K562 (cell line): ENCODE measurements around the gene PSMB7. TPM values are rescaled to one million over a fixed set of nuclear protein-coding genes. Genes with fewer than 3 reads are reported as not detected.

Source experiments
- ATAC-seq: fragments of 200-7000 bp; cut with Tn5 transposase; 3 replicates; pipeline ENCODE4 v1.9.1; 2020; ENCODE audit warnings: moderate library complexity
- BruUV-seq: library from RNA; stranded (reverse); fragments of 400-500 nt; replicated peaks from 2 replicates; lab custom pipeline; 2021; lab: Mats Ljungman, UMichigan
- CTCF ChIA-PET: fragments of 300-600 bp; formaldehyde crosslinking; extraction: SDS; loops from one replicate; lab custom pipeline; 2021; ENCODE audit warnings: low intra/inter-chr PET ratio; lab: Yijun Ruan, JAX
- POLR2A ChIA-PET: fragments of 300-600, 350-650 bp; sonication (Branson Sonifier 250); formaldehyde crosslinking; extraction: SDS; loops from one replicate; lab custom pipeline; 2021; ENCODE audit warnings: antibody characterized with exemption, inconsistent platforms; lab: Yijun Ruan, JAX
- DNase-seq, 4 experiments: peaks; one replicate each; pipeline versions ENCODE4 v3.0.0 to v3.0.0-alpha.2; 2011 to 2018; ENCODE audit warnings: low spot score in 3 of 4, mixed read lengths in 3 of 4; ENCODE audit errors: extremely low read depth in 1 of 4
- FAIRE-seq: peaks from 2 replicates; lab custom pipeline; 2011; peaks lifted over from hg19 to GRCh38; lab: Jason Lieb, UNC
- H2AFZ ChIP-seq: 2 replicates; pipeline ENCODE4 v1.6.0; 2011; ENCODE audit warnings: low read depth, low read length, control low read depth, inconsistent platforms
- H3K27ac ChIP-seq: fragments of 200-600 bp; 3 replicates; pipeline ENCODE4 v1.8.0; 2011; ENCODE audit warnings: low read depth, mild to moderate bottlenecking, control low read depth, inconsistent platforms, low read length, moderate library complexity, mixed read lengths; ENCODE audit errors: extremely low read depth
- H3K27me3 ChIP-seq, 2 experiments: fragments of 300-600 bp in 1 of 2; 2 replicates in 1 of 2; 3 replicates in 1 of 2; pipeline versions ENCODE4 v1.6.0 to v1.8.0; 2011; ENCODE audit warnings: inconsistent platforms in 2 of 2, low read length in 2 of 2, mild to moderate bottlenecking in 1 of 2, mixed read lengths in 1 of 2, moderate library complexity in 1 of 2; ENCODE audit not compliant: control insufficient read depth in 2 of 2, insufficient read depth in 2 of 2
- H3K36me3 ChIP-seq: fragments of 300-600 bp; 3 replicates; pipeline ENCODE4 v1.8.0; 2011; ENCODE audit warnings: mild to moderate bottlenecking, low read length, inconsistent platforms; ENCODE audit not compliant: control insufficient read depth, insufficient read depth
- H3K4me1 ChIP-seq, 2 experiments: fragments of 200-600 bp in 1 of 2; replicated peaks in 1 of 2; 2 replicates in 1 of 2; 3 replicates in 1 of 2; pipeline versions ENCODE4 v1.5.1 to v1.8.0; 2011; ENCODE audit warnings: inconsistent platforms in 2 of 2, low read length in 2 of 2, mild to moderate bottlenecking in 1 of 2, mixed read lengths in 1 of 2, moderate library complexity in 1 of 2; ENCODE audit not compliant: control insufficient read depth in 2 of 2, insufficient read depth in 2 of 2
- H3K4me2 ChIP-seq: 2 replicates; pipeline ENCODE4 v1.6.1; 2011; ENCODE audit warnings: low read length, control low read depth, inconsistent platforms, mixed read lengths; ENCODE audit not compliant: insufficient read depth
- H3K4me3 ChIP-seq: fragments of 200-600 bp; sonication (generic), shearing (Covaris generic); 2 replicates; pipeline ENCODE4 v1.5.1; 2016; ENCODE audit warnings: control low read depth, inconsistent platforms
- H3K79me2 ChIP-seq: fragments of 200-600 bp; 3 replicates; pipeline ENCODE4 v1.8.0; 2011; ENCODE audit warnings: low read length, inconsistent platforms; ENCODE audit not compliant: control insufficient read depth, insufficient read depth
- H3K9ac ChIP-seq, 2 experiments: 2 replicates each; pipeline versions ENCODE4 v1.6.0 to v1.6.1; 2011; ENCODE audit warnings: low read depth in 2 of 2, low read length in 2 of 2, control low read depth in 1 of 2, inconsistent platforms in 1 of 2, mild to moderate bottlenecking in 1 of 2, mixed read lengths in 1 of 2; ENCODE audit not compliant: insufficient read depth in 1 of 2
- H3K9me1 ChIP-seq: one replicate; pipeline ENCODE4 v1.6.0; 2011; ENCODE audit warnings: inconsistent platforms, mild to moderate bottlenecking, low read length, moderate library complexity; ENCODE audit not compliant: control insufficient read depth, insufficient read depth
- H3K9me3 ChIP-seq: replicated peaks from 2 replicates; pipeline ENCODE4 v1.5.1; 2011; ENCODE audit warnings: low read depth, low read length, inconsistent platforms; ENCODE audit not compliant: control insufficient read depth, insufficient read depth
- H4K20me1 ChIP-seq: replicated peaks from 2 replicates; pipeline ENCODE4 v1.6.1; 2011; ENCODE audit warnings: low read length, inconsistent platforms, mixed read lengths; ENCODE audit not compliant: control insufficient read depth, insufficient read depth
- CLOCK ChIP-seq: fragments of 250-450 bp; sonication (Bioruptor Pico); IDR thresholded peaks from 2 replicates; pipeline ENCODE4 v1.4.0; 2020; ENCODE audit warnings: mild to moderate bottlenecking, moderate library complexity, borderline replicate concordance
- NFRKB ChIP-seq: fragments of 450-650 bp; IDR thresholded peaks from 2 replicates; pipeline ENCODE4 v1.6.1; 2016; ENCODE audit warnings: low read depth
- PCBP2 ChIP-seq: fragments of 200-400 bp; formaldehyde crosslinking; IDR thresholded peaks from 2 replicates; pipeline ENCODE4 v1.6.1; 2018; ENCODE audit warnings: low read length, low read depth, mild to moderate bottlenecking, moderate library complexity; ENCODE audit not compliant: poor library complexity, severe bottlenecking
- PRDM10 ChIP-seq: fragments of 450-650 bp; IDR thresholded peaks from 2 replicates; pipeline ENCODE4 v1.6.1; 2018; ENCODE audit not compliant: partially characterized antibody
- SIN3A ChIP-seq, 2 experiments: fragments of 150-350 bp in 1 of 2; IDR thresholded peaks; 2 replicates each; pipeline ENCODE4 v1.6.1; 2011 to 2016; ENCODE audit warnings: borderline replicate concordance in 2 of 2, low read depth in 2 of 2, low read length in 2 of 2, mild to moderate bottlenecking in 2 of 2, moderate library complexity in 2 of 2; ENCODE audit not compliant: control insufficient read depth in 1 of 2
- SPI1 ChIP-seq: IDR thresholded peaks from 2 replicates; pipeline ENCODE4 v1.6.1; 2011; ENCODE audit warnings: low read depth, low read length, control low read depth, borderline replicate concordance
- TFAP4 ChIP-seq: sonication (generic); formaldehyde crosslinking; IDR thresholded peaks from 2 replicates; pipeline ENCODE4 v1.8.0; 2022; ENCODE audit warnings: missing genetic modification reagents, mild to moderate bottlenecking, moderate library complexity, borderline replicate concordance
- WGBS: fragments of 100-300 bp; shearing (Covaris generic); methylation state at CpG from one replicate; pipeline ENCODE4 v1.1.6; 2016; ENCODE audit warnings: low coverage, mixed read lengths; ENCODE audit not compliant: insufficient coverage; ENCODE audit errors: missing lambda C conversion rate; 5-methylcytosine and 5-hydroxymethylcytosine counted together
- in situ Hi-C: fragments of 300-500 bp; cut with MboI; formaldehyde crosslinking; loops from 4 replicates; pipeline ENCODE4 v1.15.0; 2018; ENCODE audit warnings: inconsistent platforms, mixed read lengths
- intact Hi-C: fragments of 100-400 bp; cut with micrococcal nuclease; formaldehyde crosslinking; loops from 2 replicates; pipeline ENCODE4 v1.14.2; 2022
- polyA plus RNA-seq, 8 experiments: library from polyadenylated mRNA; depleted of rRNA in 4 of 8; stranded (reverse) in 5 of 8; unstranded in 3 of 8; fragments of >200 nt; fragmentation: Nextera tagmentation in 2 of 8; fragmentation: Illumina TruSeq in 1 of 8; extraction: Ambion mirVana in 2 of 8; extraction: Trizol in 1 of 8; gene quantifications; 2 replicates each; pipeline versions ENCODE4 v1.2.1 to v1.2.3, GENCODE V29; 2011 to 2014; ENCODE audit warnings: inconsistent platforms in 1 of 8, missing spikeins in 1 of 8
- total RNA-seq, 7 experiments: library from RNA; depleted of rRNA in 6 of 7; stranded (reverse); fragments of >200 nt in 6 of 7; fragmentation: Illumina TruSeq in 2 of 7; extraction: Trizol in 2 of 7; gene quantifications; 2 replicates each; pipeline versions ENCODE4 v1.2.1 to v1.2.3, GENCODE V29; 2011 to 2021; ENCODE audit warnings: low replicate concordance in 1 of 7

The PSMB7 gene
- total and polyA plus RNA-seq, 9 of the 15 experiments (the other 6 are each of a cell fraction or from before 2014, with no cell fraction given): 321 to 978 (median 407) TPM

DNA sequence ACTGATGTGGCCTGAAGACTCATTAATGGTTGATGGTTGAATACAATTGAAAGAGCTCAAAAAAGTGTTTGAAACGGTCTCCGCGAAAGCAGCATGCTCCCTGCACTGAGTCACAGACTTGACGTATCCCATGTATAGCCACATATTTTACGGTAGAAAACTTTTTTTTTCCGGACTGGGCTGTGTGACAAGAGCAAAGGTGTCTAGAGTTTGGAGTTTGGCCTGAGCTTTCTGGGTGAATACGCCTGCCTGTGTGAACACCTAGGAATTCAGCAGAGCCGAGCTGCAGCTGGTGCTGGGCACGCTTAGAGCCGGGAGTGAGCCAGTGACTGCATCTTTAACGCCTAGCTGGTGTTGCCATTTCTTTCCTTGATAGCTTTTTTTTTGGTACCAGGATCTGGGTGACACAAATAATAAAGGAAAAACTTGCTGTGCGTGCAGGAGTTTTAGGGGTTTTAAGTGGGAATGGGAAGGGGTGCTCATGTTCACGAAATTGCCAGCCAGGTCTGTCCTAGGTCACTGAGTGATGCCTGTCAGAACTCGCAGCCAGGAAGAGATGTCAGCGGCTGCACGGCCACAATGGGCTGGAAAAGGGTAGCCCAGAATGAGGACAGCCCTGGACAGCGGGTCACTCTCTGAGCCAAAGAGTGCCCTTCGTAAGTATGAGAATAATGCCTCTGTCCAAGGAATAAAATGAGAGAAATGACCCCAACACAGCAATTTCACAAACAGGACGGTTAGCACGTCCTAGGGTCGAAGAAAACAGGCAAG is 51.7 kb downstream of the PSMB7 start (continued):
- TF ChIP-seq PRDM10: no peak
- TF ChIP-seq SIN3A (IDR thresholded peaks at IDR 0.05; ENCODE audit: borderline replicate concordance in 2 of 2, control insufficient read depth in 1 of 2, low read depth in 2 of 2, low read length in 2 of 2): no peak
- TF ChIP-seq PCBP2: no peak

DNA sequence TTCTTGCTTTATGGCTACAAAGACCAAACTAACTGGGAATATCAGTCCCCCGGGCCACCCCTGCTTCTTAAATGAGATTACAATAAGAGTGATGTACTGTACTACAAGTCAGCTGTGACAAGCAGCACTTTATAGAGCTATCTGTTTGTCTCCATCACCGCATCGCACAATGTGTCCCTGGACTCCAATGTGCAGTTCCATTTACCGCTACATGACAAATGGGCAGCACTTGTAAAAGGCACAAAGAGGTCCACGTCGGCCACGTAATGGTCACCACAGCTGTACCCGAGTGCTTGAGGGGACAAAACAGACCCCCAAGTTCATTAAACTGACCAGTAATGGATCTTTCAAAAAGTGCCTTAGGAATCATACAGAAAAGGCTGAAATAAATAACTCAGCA is 54.1 kb downstream of the PSMB7 start:
- no peaks in the 10 kb centered on the region for H3K27me3 ChIP-seq
- H3K4me3 ChIP-seq: no peak overlapping the region
- CTCF ChIA-PET: no interaction called here
- ATAC-seq (no peak), DNase-seq (no peak)
- H2AFZ ChIP-seq: no peak overlapping the region
- peaks cover 0 to 4% of the 10 kb centered on the region in 2 experiments; a peak in 2 of 5 replicates for H3K4me1 ChIP-seq
- TF ChIP-seq SPI1 (no peak), NFRKB (no peak), CLOCK (no peak), TFAP4 (CRISPR knock-in tag) (no peak)
- TF ChIP-seq, all 486 proteins: peak for 0
- Histone ChIP-seq H3K9me1 (no peaks in the 10 kb centered on the region), H3K4me2 (no peak overlapping the region), H3K36me3 (peaks cover 52% of the 10 kb centered on the region; the same call in 2 of the 3 replicates), H3K9ac (no peak overlapping the region), H3K27ac (no peak overlapping the region), H3K9me3 (no peaks in the 10 kb centered on the region), H4K20me1 (peaks cover 31% of the 10 kb centered on the region), H3K79me2 (peaks cover 88% of the 10 kb centered on the region)
- no peak for FAIRE-seq
- in situ Hi-C loops (no loop called here), intact Hi-C loops (no loop called here)
- no TSS peak for BruUV-seq
- WGBS: 88% methylated on average over 8 of the region's 8 CpGs
- POLR2A ChIA-PET: interaction anchor here (1.5 to 2.0 kb wide), 3 partner anchors 10 to 17 kb away, joined by 4 to 10 read pairs (median 5); no protein-coding TSS in a partner anchor
